Vagina (tissue), 2 donors: ENCODE results near the gene LSG1.

Experiments
- POLR2AphosphoS5 ChIP-seq, 2 donors: sonication (generic); formaldehyde crosslinking; IDR thresholded peaks; one replicate each; pipeline ENCODE4 v1.9.0; 2017; ENCODE audit warnings: antibody characterized with exemption in 2 of 2, mild to moderate bottlenecking in 2 of 2, low read depth in 1 of 2; ENCODE audit not compliant: insufficient read depth in 1 of 2
- TF ChIP-seq, protein P1 (sequence below), 3 experiments: fragments of 450-650 bp in 2 of 3; fragments of 200-600 bp in 1 of 3; sonication (generic) in 1 of 3; IDR thresholded peaks; one replicate each; pipeline ENCODE4 v1.5.1; 2017 to 2019; ENCODE audit warnings: antibody characterized with exemption in 3 of 3, mild to moderate bottlenecking in 2 of 3, moderate library complexity in 2 of 3

DNA sequence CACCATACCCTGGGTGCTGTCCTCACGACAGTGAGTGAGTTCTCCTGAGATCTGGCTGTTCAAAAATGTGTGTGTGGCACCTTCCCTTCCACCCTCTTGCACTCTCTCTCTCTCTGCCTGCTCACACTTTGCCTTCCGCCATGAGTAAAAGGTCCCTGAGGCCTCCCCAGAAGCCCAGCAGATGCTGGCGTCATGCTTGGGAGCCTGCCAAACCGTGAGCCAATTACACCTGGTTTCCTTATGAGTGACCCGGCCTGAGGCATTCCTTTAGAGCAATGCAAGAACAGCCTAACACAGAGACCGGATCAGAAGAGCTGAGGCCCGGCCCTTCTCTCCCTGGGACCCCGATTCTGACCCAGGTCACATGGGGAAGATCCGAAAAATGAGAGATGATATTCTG lies 54.2 kb downstream of the LSG1 start:
- TF ChIP-seq, protein P1, sequence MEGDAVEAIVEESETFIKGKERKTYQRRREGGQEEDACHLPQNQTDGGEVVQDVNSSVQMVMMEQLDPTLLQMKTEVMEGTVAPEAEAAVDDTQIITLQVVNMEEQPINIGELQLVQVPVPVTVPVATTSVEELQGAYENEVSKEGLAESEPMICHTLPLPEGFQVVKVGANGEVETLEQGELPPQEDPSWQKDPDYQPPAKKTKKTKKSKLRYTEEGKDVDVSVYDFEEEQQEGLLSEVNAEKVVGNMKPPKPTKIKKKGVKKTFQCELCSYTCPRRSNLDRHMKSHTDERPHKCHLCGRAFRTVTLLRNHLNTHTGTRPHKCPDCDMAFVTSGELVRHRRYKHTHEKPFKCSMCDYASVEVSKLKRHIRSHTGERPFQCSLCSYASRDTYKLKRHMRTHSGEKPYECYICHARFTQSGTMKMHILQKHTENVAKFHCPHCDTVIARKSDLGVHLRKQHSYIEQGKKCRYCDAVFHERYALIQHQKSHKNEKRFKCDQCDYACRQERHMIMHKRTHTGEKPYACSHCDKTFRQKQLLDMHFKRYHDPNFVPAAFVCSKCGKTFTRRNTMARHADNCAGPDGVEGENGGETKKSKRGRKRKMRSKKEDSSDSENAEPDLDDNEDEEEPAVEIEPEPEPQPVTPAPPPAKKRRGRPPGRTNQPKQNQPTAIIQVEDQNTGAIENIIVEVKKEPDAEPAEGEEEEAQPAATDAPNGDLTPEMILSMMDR (IDR thresholded peaks at IDR 0.05), result no peak
- TF ChIP-seq POLR2AphosphoS5 (IDR thresholded peaks at IDR 0.05; ENCODE audit: insufficient read depth in 1 of 2, low read depth in 1 of 2), result no peak
